HepG2 (cell line): ENCODE results near the gene AQP9. TPM values are rescaled to one million over a fixed set of nuclear protein-coding genes. Genes with fewer than 3 reads are reported as not detected.

Source experiments
- ATAC-seq: fragments of 200-7000 bp; cut with Tn5 transposase; 3 replicates; pipeline ENCODE4 v1.9.1; 2020; ENCODE audit warnings: mild to moderate bottlenecking, moderate library complexity
- BruUV-seq: library from RNA; stranded (reverse); fragments of 400-500 nt; replicated peaks from 2 replicates; lab custom pipeline; 2021; lab: Mats Ljungman, UMichigan
- CTCF ChIA-PET: fragments of 300-600 bp; formaldehyde crosslinking; extraction: SDS; loops from one replicate; lab custom pipeline; 2021; ENCODE audit warnings: low total read pairs, inconsistent platforms, low intra/inter-chr PET ratio; lab: Yijun Ruan, JAX
- POLR2A ChIA-PET: fragments of 350-600 bp; sonication (Branson Sonifier 250); formaldehyde crosslinking; loops from one replicate; lab custom pipeline; 2020; ENCODE audit warnings: antibody characterized with exemption, inconsistent platforms; lab: Yijun Ruan, JAX
- DNase-seq: peaks from one replicate; pipeline ENCODE4 v3.0.0-alpha.2; 2015; ENCODE audit warnings: low spot score
- FAIRE-seq: peaks from 3 replicates; lab custom pipeline; 2011; peaks lifted over from hg19 to GRCh38; lab: Jason Lieb, UNC
- H2AFZ ChIP-seq: one replicate; pipeline ENCODE4 v1.6.1; 2011; ENCODE audit warnings: low read length, inconsistent platforms
- H3K27ac ChIP-seq: fragments of 300-600 bp; 3 replicates; pipeline ENCODE4 v1.8.0; 2011; ENCODE audit warnings: mixed run types, mild to moderate bottlenecking, mixed read lengths, low read length, inconsistent platforms; ENCODE audit not compliant: insufficient read depth; ENCODE audit errors: extremely low read length
- H3K27me3 ChIP-seq, 2 experiments: fragments of 200-600 bp in 1 of 2; 2 replicates in 1 of 2; 3 replicates in 1 of 2; pipeline versions ENCODE4 v1.6.0 to v1.8.0; 2011; ENCODE audit warnings: low read length in 2 of 2, mild to moderate bottlenecking in 2 of 2, moderate library complexity in 2 of 2, inconsistent platforms in 1 of 2; ENCODE audit not compliant: insufficient read depth in 2 of 2, control insufficient read depth in 1 of 2
- H3K36me3 ChIP-seq, 2 experiments: fragments of 200-600 bp in 1 of 2; replicated peaks in 1 of 2; 2 replicates in 1 of 2; 3 replicates in 1 of 2; pipeline versions ENCODE4 v1.5.1 to v1.8.0; 2011; ENCODE audit warnings: low read length in 2 of 2, inconsistent platforms in 1 of 2; ENCODE audit not compliant: insufficient read depth in 2 of 2, control insufficient read depth in 1 of 2
- H3K4me1 ChIP-seq: 2 replicates; pipeline ENCODE4 v1.5.1; 2012; ENCODE audit warnings: low read length, inconsistent platforms; ENCODE audit not compliant: insufficient read depth
- H3K4me2 ChIP-seq: 2 replicates; pipeline ENCODE4 v1.6.0; 2011; ENCODE audit warnings: low read depth, low read length, inconsistent platforms
- H3K4me3 ChIP-seq, 3 experiments: fragments of 200-600 bp in 1 of 3; sonication (generic), shearing (Covaris generic) in 1 of 3; replicated peaks in 1 of 3; 2 replicates each; pipeline ENCODE4 v1.5.1; 2011 to 2016; ENCODE audit warnings: low read length in 3 of 3, inconsistent platforms in 2 of 3, low read depth in 2 of 3, mild to moderate bottlenecking in 2 of 3, control low read depth in 1 of 3, mixed read lengths in 1 of 3; ENCODE audit not compliant: insufficient read depth in 1 of 3
- H3K79me2 ChIP-seq: one replicate; pipeline ENCODE4 v1.6.1; 2011; ENCODE audit warnings: low read length, inconsistent platforms; ENCODE audit not compliant: insufficient read depth
- H3K9ac ChIP-seq: 2 replicates; pipeline ENCODE4 v1.6.0; 2011; ENCODE audit warnings: mild to moderate bottlenecking, low read depth, low read length, inconsistent platforms; ENCODE audit not compliant: insufficient read depth
- H3K9me3 ChIP-seq: 2 replicates; pipeline ENCODE4 v1.5.1; 2012; ENCODE audit warnings: mild to moderate bottlenecking, low read length
- H4K20me1 ChIP-seq: 2 replicates; pipeline ENCODE4 v1.6.0; 2011; ENCODE audit warnings: inconsistent platforms, mild to moderate bottlenecking, low read length, moderate library complexity; ENCODE audit not compliant: insufficient read depth
- AHDC1 ChIP-seq: sonication (generic); formaldehyde crosslinking; IDR thresholded peaks from 2 replicates; pipeline ENCODE4 v1.5.1; 2020; ENCODE audit warnings: mild to moderate bottlenecking, missing genetic modification reagents, borderline replicate concordance
- BRD4 ChIP-seq: sonication (generic); formaldehyde crosslinking; IDR thresholded peaks from 2 replicates; pipeline ENCODE4 v1.4.0; 2020; ENCODE audit warnings: missing genetic modification reagents
- GFI1 ChIP-seq: sonication (generic); formaldehyde crosslinking; IDR thresholded peaks from 2 replicates; pipeline ENCODE4 v1.5.0; 2020; ENCODE audit warnings: missing genetic modification reagents, mild to moderate bottlenecking, borderline replicate concordance
- ISX ChIP-seq: sonication (generic); formaldehyde crosslinking; conservative IDR thresholded peaks from 2 replicates; pipeline ENCODE4 v1.5.0; 2020; ENCODE audit warnings: missing genetic modification reagents
- KDM3A ChIP-seq: IDR thresholded peaks from 2 replicates; pipeline ENCODE4 v1.6.1; 2018; ENCODE audit warnings: low read depth, missing compliant biosample characterization
- KDM5B ChIP-seq: sonication (generic); formaldehyde crosslinking; IDR thresholded peaks from 2 replicates; pipeline ENCODE4 v1.4.0; 2020; ENCODE audit warnings: missing genetic modification reagents, mild to moderate bottlenecking, borderline replicate concordance
- NCOA5 ChIP-seq: sonication (generic); formaldehyde crosslinking; IDR thresholded peaks from 2 replicates; pipeline ENCODE4 v1.4.0; 2020; ENCODE audit warnings: missing genetic modification reagents
- NONO ChIP-seq, 2 experiments: fragments of 450-650 bp in 1 of 2; sonication (generic) in 1 of 2; formaldehyde crosslinking in 1 of 2; IDR thresholded peaks in 1 of 2; conservative IDR thresholded peaks in 1 of 2; 2 replicates each; pipeline versions ENCODE4 v1.6.1 to v1.8.0; 2017 to 2022; ENCODE audit warnings: mild to moderate bottlenecking in 1 of 2, missing genetic modification reagents in 1 of 2, moderate library complexity in 1 of 2
- ZFP1 ChIP-seq: IDR thresholded peaks from 2 replicates; pipeline ENCODE4 v1.6.1; 2016
- ZMYM4 ChIP-seq: sonication (generic); formaldehyde crosslinking; IDR thresholded peaks from 2 replicates; pipeline ENCODE4 v1.8.1; 2023; ENCODE audit warnings: mild to moderate bottlenecking, missing genetic modification reagents
- ZNF569 ChIP-seq: sonication (generic); formaldehyde crosslinking; IDR thresholded peaks from 2 replicates; pipeline ENCODE4 v1.5.0; 2020; ENCODE audit warnings: mild to moderate bottlenecking, missing genetic modification reagents, moderate library complexity, borderline replicate concordance
- ZNF572 ChIP-seq: sonication (generic); formaldehyde crosslinking; IDR thresholded peaks from 2 replicates; pipeline ENCODE4 v1.5.1; 2020; ENCODE audit warnings: mild to moderate bottlenecking, missing genetic modification reagents
- ZNF614 ChIP-seq: IDR thresholded peaks from 2 replicates; pipeline ENCODE4 v1.6.1; 2018; ENCODE audit warnings: missing biosample characterization, missing genetic modification reagents, inconsistent platforms, borderline replicate concordance
- ZNF75D ChIP-seq: sonication (generic); formaldehyde crosslinking; IDR thresholded peaks from 2 replicates; pipeline ENCODE4 v1.8.1; 2023; ENCODE audit warnings: missing genetic modification reagents, mild to moderate bottlenecking, borderline replicate concordance
- ZNF792 ChIP-seq: IDR thresholded peaks from 2 replicates; pipeline ENCODE4 v1.6.1; 2016
- in situ Hi-C: cut with HindIII; loops from 2 replicates; pipeline ENCODE4 v1.10.0; 2017; ENCODE audit warnings: low pct_unique_long_range_greater_than_20kb; ENCODE audit not compliant: extremely low pct_ligation_motif_present
- intact Hi-C: fragments of 100-400 bp; cut with micrococcal nuclease; formaldehyde crosslinking; loops from one replicate; pipeline ENCODE4 v1.10.0; 2022; ENCODE audit not compliant: unreplicated experiment
- polyA plus RNA-seq, 8 experiments: library from polyadenylated mRNA; depleted of rRNA in 3 of 8; stranded (reverse) in 7 of 8; unstranded in 1 of 8; fragments of >200 nt; fragmentation: Illumina TruSeq in 4 of 8; extraction: Trizol in 4 of 8; gene quantifications; 2 replicates each; pipeline versions ENCODE4 v1.2.1 to v1.2.3, GENCODE V29; 2011 to 2016; ENCODE audit warnings: low read depth in 4 of 8, missing spikeins in 1 of 8, mixed read lengths in 1 of 8; ENCODE audit not compliant: insufficient read depth in 1 of 8
- total RNA-seq, 5 experiments: library from RNA; depleted of rRNA; stranded (reverse); fragments of >200 nt; fragmentation: Illumina TruSeq; extraction: Trizol; gene quantifications; 2 replicates each; pipeline ENCODE4 v1.2.3, GENCODE V29; 2016; ENCODE audit warnings: low read depth in 1 of 5
- TF ChIP-seq, protein P1 (sequence below): sonication (generic); formaldehyde crosslinking; IDR thresholded peaks from 2 replicates; pipeline ENCODE4 v1.4.0; 2020; ENCODE audit warnings: missing genetic modification reagents

The AQP9 gene
- total and polyA plus RNA-seq, 2 of the 13 experiments (the other 11 are each of a cell fraction or from before 2014, with no cell fraction given): not detected

DNA sequence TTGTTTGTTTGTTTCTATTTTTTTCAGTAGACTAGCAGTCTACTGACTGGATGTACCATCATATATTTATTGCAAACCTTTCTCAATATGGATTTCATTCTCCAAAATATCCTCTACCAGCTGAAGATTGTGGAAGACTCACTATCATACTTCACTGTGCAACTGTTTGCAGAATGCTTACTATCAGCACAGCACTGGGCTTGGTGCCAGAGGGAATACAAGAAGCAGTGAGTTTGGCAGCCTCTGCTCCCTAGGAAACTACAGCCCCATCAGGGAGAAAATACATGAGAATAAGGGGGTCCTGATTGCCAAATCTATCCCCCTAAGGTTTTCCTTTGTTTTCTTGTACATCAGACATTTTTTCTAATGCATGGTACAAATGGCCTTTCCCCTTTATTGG, 27.5 kb downstream of the AQP9 start:
- in situ Hi-C loops: no loop called here
- no peak overlapping the region for H3K4me2 ChIP-seq
- no TSS peak for BruUV-seq
- H2AFZ ChIP-seq: no peak overlapping the region
- H4K20me1 ChIP-seq: no peaks in the 10 kb centered on the region
- H3K27ac ChIP-seq: no peak overlapping the region
- H3K9me3 ChIP-seq: no peaks in the 10 kb centered on the region
- ChIA-PET CTCF (no interaction called here), POLR2A (no interaction called here)
- no peak overlapping the region for H3K4me3 ChIP-seq
- H3K27me3 ChIP-seq: 0 out of 5 replicates have a peak, but pooled peaks cover 0 to 3% of the 10 kb centered on the region in 2 experiments
- intact Hi-C loops: loop anchor here (5.0 kb wide), 1 partner anchor 48 kb away; no protein-coding TSS in a partner anchor
- no peaks in the 10 kb centered on the region for H3K79me2 ChIP-seq
- peaks cover 38% of the 10 kb centered on the region for H3K4me1 ChIP-seq
- ATAC-seq: peak; percentile 65; the same call in 1 of the 3 replicates
- TF ChIP-seq AHDC1: peak; percentile 28; the same call in 1 of the 2 replicates
- no peak for TF ChIP-seq NCOA5 (CRISPR knock-in tag)
- TF ChIP-seq ZNF572 (CRISPR knock-in tag): no peak
- no peak for TF ChIP-seq BRD4 (CRISPR knock-in tag)
- TF ChIP-seq, protein P1, sequence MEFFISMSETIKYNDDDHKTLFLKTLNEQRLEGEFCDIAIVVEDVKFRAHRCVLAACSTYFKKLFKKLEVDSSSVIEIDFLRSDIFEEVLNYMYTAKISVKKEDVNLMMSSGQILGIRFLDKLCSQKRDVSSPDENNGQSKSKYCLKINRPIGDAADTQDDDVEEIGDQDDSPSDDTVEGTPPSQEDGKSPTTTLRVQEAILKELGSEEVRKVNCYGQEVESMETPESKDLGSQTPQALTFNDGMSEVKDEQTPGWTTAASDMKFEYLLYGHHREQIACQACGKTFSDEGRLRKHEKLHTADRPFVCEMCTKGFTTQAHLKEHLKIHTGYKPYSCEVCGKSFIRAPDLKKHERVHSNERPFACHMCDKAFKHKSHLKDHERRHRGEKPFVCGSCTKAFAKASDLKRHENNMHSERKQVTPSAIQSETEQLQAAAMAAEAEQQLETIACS: no peak
- TF ChIP-seq ZNF792: peak; percentile 92; the same call in 1 of the 2 replicates
- TF ChIP-seq ZNF569 (CRISPR knock-in tag): no peak
- no peak for TF ChIP-seq GFI1
- TF ChIP-seq ZFP1 (CRISPR knock-in tag): no peak
- TF ChIP-seq NONO (IDR thresholded peaks at IDR 0.05): no peak
- no peak for TF ChIP-seq NONO (CRISPR knock-in tag; conservative IDR thresholded peaks at IDR 0.05)
- no peak for TF ChIP-seq ZNF614 (CRISPR knock-in tag)
- no peak for TF ChIP-seq ZNF75D (CRISPR knock-in tag)
- TF ChIP-seq KDM3A (CRISPR knock-in tag): no peak
- TF ChIP-seq KDM5B (CRISPR knock-in tag): no peak
- TF ChIP-seq ZMYM4: 0 out of 2 replicates have a peak, but pooled peaks have one; percentile 25
- no peak for TF ChIP-seq ISX (CRISPR knock-in tag)
- no peaks in the 10 kb centered on the region for H3K36me3 ChIP-seq
- no peak for FAIRE-seq
- H3K9ac ChIP-seq: no peak overlapping the region
- peak; percentile 5 for DNase-seq
